SK-N-SH (cell line): ENCODE measurements around the gene FAM228B. TPM values are rescaled to one million over a fixed set of nuclear protein-coding genes. Genes with fewer than 3 reads are reported as not detected.

Source experiments
- CTCF ChIA-PET: fragments of 300-600, 350-600 bp; formaldehyde crosslinking; extraction: SDS; loops from one replicate; lab custom pipeline; 2021; lab: Yijun Ruan, JAX
- POLR2A ChIA-PET: fragments of 350-600 bp; sonication (Branson Sonifier 250); formaldehyde crosslinking; extraction: SDS; loops from one replicate; lab custom pipeline; 2020; ENCODE audit warnings: antibody characterized with exemption, inconsistent platforms; lab: Yijun Ruan, JAX
- DNase-seq: peaks from one replicate; pipeline ENCODE4 v3.0.0; 2012
- H2AFZ ChIP-seq: fragments of 200-600 bp; sonication (generic); 2 replicates; pipeline ENCODE4 v1.8.1; 2016; ENCODE audit warnings: antibody characterized with exemption, mild to moderate bottlenecking, low read depth
- H3F3A ChIP-seq: fragments of 200-600 bp; sonication (generic); replicated peaks from 2 replicates; pipeline ENCODE3; 2016; ENCODE audit warnings: antibody characterized with exemption, mild to moderate bottlenecking; ENCODE audit not compliant: insufficient read depth
- H3K27ac ChIP-seq, 2 experiments: fragments of 200-500 bp in 1 of 2; fragments of 200-600 bp in 1 of 2; sonication (Bioruptor generic) in 1 of 2; sonication (generic), shearing (Covaris generic) in 1 of 2; 2 replicates each; pipeline versions ENCODE4 v1.5.1 to v1.6.1; 2014 to 2016; ENCODE audit warnings: low read depth in 2 of 2, inconsistent platforms in 1 of 2, low read length in 1 of 2, mild to moderate bottlenecking in 1 of 2, mixed read lengths in 1 of 2
- H3K27me3 ChIP-seq: fragments of 200-600 bp; sonication (generic), shearing (Covaris generic); 2 replicates; pipeline ENCODE4 v1.6.1; 2016; ENCODE audit warnings: mixed run types; ENCODE audit not compliant: insufficient read depth
- H3K36me3 ChIP-seq, 2 experiments: fragments of 200-500 bp in 1 of 2; fragments of 200-600 bp in 1 of 2; sonication (Bioruptor generic) in 1 of 2; sonication (generic) in 1 of 2; replicated peaks in 1 of 2; 2 replicates each; pipeline versions ENCODE3 to v1.5.1; 2014 to 2016; ENCODE audit warnings: low read length in 1 of 2, mild to moderate bottlenecking in 1 of 2; ENCODE audit not compliant: insufficient read depth in 2 of 2, control insufficient read depth in 1 of 2
- H3K4me1 ChIP-seq, 2 experiments: fragments of 200-500 bp in 1 of 2; fragments of 200-600 bp in 1 of 2; sonication (Bioruptor generic) in 1 of 2; sonication (generic), shearing (Covaris generic) in 1 of 2; 2 replicates each; pipeline versions ENCODE4 v1.5.1 to v1.6.1; 2014 to 2016; ENCODE audit warnings: low read depth in 1 of 2, low read length in 1 of 2, mixed run types in 1 of 2; ENCODE audit not compliant: insufficient read depth in 2 of 2, control insufficient read depth in 1 of 2
- H3K4me2 ChIP-seq: fragments of 200-600 bp; sonication (generic), shearing (Covaris generic); 2 replicates; pipeline ENCODE4 v1.6.1; 2017; ENCODE audit warnings: mixed run types
- H3K4me3 ChIP-seq, 2 experiments: fragments of 200-500 bp in 1 of 2; fragments of 200-600 bp in 1 of 2; sonication (Bioruptor generic) in 1 of 2; sonication (generic), shearing (Covaris generic) in 1 of 2; 2 replicates each; pipeline versions ENCODE4 v1.5.1 to v1.8.1; 2014 to 2016; ENCODE audit warnings: low read depth in 2 of 2, inconsistent platforms in 1 of 2, low read length in 1 of 2, mild to moderate bottlenecking in 1 of 2, mixed read lengths in 1 of 2, moderate library complexity in 1 of 2
- H3K79me2 ChIP-seq: fragments of 200-600 bp; sonication (generic); 2 replicates; pipeline ENCODE4 v1.8.1; 2017; ENCODE audit warnings: mild to moderate bottlenecking; ENCODE audit not compliant: insufficient read depth
- H3K9ac ChIP-seq: fragments of 200-600 bp; sonication (generic); 2 replicates; pipeline ENCODE4 v1.6.1; 2017; ENCODE audit warnings: mixed run types
- H3K9me2 ChIP-seq: fragments of 200-600 bp; sonication (generic); 2 replicates; pipeline ENCODE4 v1.6.1; 2017; ENCODE audit warnings: mixed run types
- H3K9me3 ChIP-seq: fragments of 200-600 bp; sonication (generic); 2 replicates; pipeline ENCODE4 v1.6.1; 2017; ENCODE audit warnings: mixed run types, mild to moderate bottlenecking, moderate library complexity
- H4K20me1 ChIP-seq: fragments of 200-600 bp; sonication (generic); 2 replicates; pipeline ENCODE4 v1.6.1; 2017; ENCODE audit warnings: mild to moderate bottlenecking, mixed run types; ENCODE audit not compliant: insufficient read depth
- CTCF ChIP-seq: fragments of 200-600 bp; sonication (generic); IDR thresholded peaks from 2 replicates; pipeline ENCODE4 v1.6.1; 2017; ENCODE audit warnings: antibody characterized with exemption, mild to moderate bottlenecking, moderate library complexity
- FOSL2 ChIP-seq: IDR thresholded peaks from 2 replicates; pipeline ENCODE4 v1.4.0; 2012; ENCODE audit warnings: low read depth, mild to moderate bottlenecking, moderate library complexity, borderline replicate concordance
- FOXM1 ChIP-seq: IDR thresholded peaks from 2 replicates; pipeline ENCODE4 v1.4.0; 2012; ENCODE audit warnings: low read depth, mild to moderate bottlenecking
- GABPA ChIP-seq: IDR thresholded peaks from 2 replicates; pipeline ENCODE4 v1.4.0; 2012; ENCODE audit warnings: low read depth, mild to moderate bottlenecking
- MEF2A ChIP-seq: IDR thresholded peaks from 2 replicates; pipeline ENCODE4 v1.4.0; 2012; ENCODE audit warnings: low read depth, borderline replicate concordance
- NFIC ChIP-seq: IDR thresholded peaks from 2 replicates; pipeline ENCODE4 v1.4.0; 2012; ENCODE audit warnings: borderline replicate concordance
- RAD21 ChIP-seq: IDR thresholded peaks from 2 replicates; pipeline ENCODE4 v1.6.1; 2012; ENCODE audit warnings: mild to moderate bottlenecking, low read length
- RCOR1 ChIP-seq: fragments of 150-350 bp; IDR thresholded peaks from 2 replicates; pipeline ENCODE4 v1.6.1; 2017; ENCODE audit warnings: antibody characterized with exemption, low read length
- REST ChIP-seq: IDR thresholded peaks from 2 replicates; pipeline ENCODE4 v1.6.1; 2012; ENCODE audit warnings: mild to moderate bottlenecking, low read depth, low read length, moderate library complexity
- RFX5 ChIP-seq: IDR thresholded peaks from 2 replicates; pipeline ENCODE4 v1.6.1; 2012; ENCODE audit warnings: mild to moderate bottlenecking, improper control_type of control experiment, low read length
- RXRA ChIP-seq: IDR thresholded peaks from 2 replicates; pipeline ENCODE4 v1.4.0; 2012; ENCODE audit warnings: low read depth, mild to moderate bottlenecking, borderline replicate concordance
- TAF1 ChIP-seq: IDR thresholded peaks from 2 replicates; pipeline ENCODE4 v1.6.1; 2012; ENCODE audit warnings: low read depth, mild to moderate bottlenecking, low read length, moderate library complexity, borderline replicate concordance
- USF2 ChIP-seq: fragments of 150-350 bp; IDR thresholded peaks from 2 replicates; pipeline ENCODE4 v1.6.1; 2017; ENCODE audit warnings: antibody characterized with exemption, low read length, low read depth, borderline replicate concordance
- ZBTB33 ChIP-seq: IDR thresholded peaks from 2 replicates; pipeline ENCODE4 v1.4.0; 2012; ENCODE audit warnings: low read depth, borderline replicate concordance
- WGBS: methylation state at CpG from one replicate; pipeline ENCODE4 v1.1.6; 2017; ENCODE audit warnings: low lambda C conversion rate; 5-methylcytosine and 5-hydroxymethylcytosine counted together
- polyA plus RNA-seq, 3 experiments: library from polyadenylated mRNA; depleted of rRNA; stranded (reverse); fragments of >200 nt; gene quantifications; 2 replicates each; pipeline ENCODE4 v1.2.3, GENCODE V29; 2012

FAM228B gene
- polyA plus RNA-seq, 1 of the 3 experiments (the other 2 are of a cell fraction), result 5.3 TPM

GRCh38 chr2:24206242-24206641, 83.0 kb downstream of the FAM228B start:
- CTCF ChIA-PET, result interaction anchor here (1.0 to 1.1 kb wide), 2 partner anchors 28 to 45 kb away, joined by 3 to 5 read pairs; no protein-coding TSS in a partner anchor
- 95% methylated on average over 6 of the region's 6 CpGs for WGBS

More at GRCh38 chr2:24206242-24206641, 83.0 kb downstream of the FAM228B start:
- POLR2A ChIA-PET, result interaction anchor here (0.5 kb wide), 1 partner anchor 11 kb away, joined by 3 read pairs; no protein-coding TSS in a partner anchor
- no peak for DNase-seq
- Histone ChIP-seq H3K27ac (no peak overlapping the region), H2AFZ (no peak overlapping the region), H3K27me3 (no peaks in the 10 kb centered on the region), H3K9me3 (no peaks in the 10 kb centered on the region), H3K9ac (no peak overlapping the region), H3K36me3 (peaks cover 0 to 42% of the 10 kb centered on the region in 2 experiments), H3K79me2 (no peaks in the 10 kb centered on the region), H3F3A (no peaks in the 10 kb centered on the region), H3K4me1 (no peaks in the 10 kb centered on the region; a peak in 1 of 4 replicates), H3K9me2 (no peaks in the 10 kb centered on the region), H4K20me1 (no peaks in the 10 kb centered on the region), H3K4me3 (no peak overlapping the region), H3K4me2 (no peak overlapping the region)
- TF ChIP-seq RXRA, result no peak
- TF ChIP-seq RFX5, result no peak
- no peak for TF ChIP-seq MEF2A
- no peak for TF ChIP-seq RCOR1
- TF ChIP-seq NFIC, result no peak
- no peak for TF ChIP-seq FOXM1
- no peak for TF ChIP-seq GABPA
- no peak for TF ChIP-seq RAD21
- no peak for TF ChIP-seq TAF1
- TF ChIP-seq ZBTB33, result no peak
- TF ChIP-seq CTCF, result no peak
- no peak for TF ChIP-seq FOSL2
- no peak for TF ChIP-seq USF2
- TF ChIP-seq REST, result no peak
